Fibroblast of lung (primary cell): ENCODE results near the gene SECISBP2L. TPM values are rescaled to one million over a fixed set of nuclear protein-coding genes. Genes with fewer than 3 reads are reported as not detected.

Source experiments
- DNase-seq, 2 donors: peaks; one replicate each; pipeline versions ENCODE4 v3.0.0 to v3.0.0-alpha.2; 2010; ENCODE audit warnings: low read depth in 2 of 2
- H2AFZ ChIP-seq: 2 replicates; pipeline ENCODE4 v1.5.1; 2012; ENCODE audit warnings: low read length, control low read depth, inconsistent platforms
- H3K27ac ChIP-seq: 2 replicates; pipeline ENCODE4 v1.5.1; 2011; ENCODE audit warnings: low read length, control low read depth; ENCODE audit not compliant: insufficient read depth
- H3K27me3 ChIP-seq: 2 replicates; pipeline ENCODE4 v1.5.1; 2011; ENCODE audit warnings: mild to moderate bottlenecking, low read length; ENCODE audit not compliant: control insufficient read depth, insufficient read depth
- H3K36me3 ChIP-seq: 2 replicates; pipeline ENCODE4 v1.5.1; 2011; ENCODE audit warnings: low read length; ENCODE audit not compliant: control insufficient read depth, insufficient read depth
- H3K4me1 ChIP-seq: 2 replicates; pipeline ENCODE4 v1.5.1; 2011; ENCODE audit warnings: low read length; ENCODE audit not compliant: control insufficient read depth, insufficient read depth; ENCODE audit errors: extremely low read depth
- H3K4me2 ChIP-seq: 2 replicates; pipeline ENCODE4 v1.5.1; 2011; ENCODE audit warnings: low read length, control low read depth; ENCODE audit not compliant: insufficient read depth; ENCODE audit errors: extremely low read depth
- H3K4me3 ChIP-seq, 4 experiments: fragments of 200-600 bp in 1 of 4; sonication (generic) in 1 of 4; replicated peaks in 1 of 4; 2 replicates each; pipeline ENCODE4 v1.5.1; 2011 to 2016; ENCODE audit warnings: low read length in 4 of 4, low read depth in 3 of 4, mild to moderate bottlenecking in 3 of 4, control low read depth in 2 of 4, inconsistent platforms in 1 of 4, mixed read lengths in 1 of 4; ENCODE audit not compliant: insufficient read depth in 1 of 4; ENCODE audit errors: control extremely low read depth in 1 of 4
- H3K79me2 ChIP-seq: 2 replicates; pipeline ENCODE4 v1.5.1; 2012; ENCODE audit warnings: mild to moderate bottlenecking, low read length, inconsistent platforms; ENCODE audit not compliant: control insufficient read depth, insufficient read depth
- H3K9ac ChIP-seq: 2 replicates; pipeline ENCODE4 v1.5.1; 2011; ENCODE audit warnings: mild to moderate bottlenecking, low read length, control low read depth; ENCODE audit not compliant: insufficient read depth
- H3K9me3 ChIP-seq: 2 replicates; pipeline ENCODE4 v1.5.1; 2012; ENCODE audit warnings: low read depth, low read length; ENCODE audit not compliant: control insufficient read depth, insufficient read depth
- H4K20me1 ChIP-seq: 2 replicates; pipeline ENCODE4 v1.5.1; 2011; ENCODE audit warnings: low read length; ENCODE audit not compliant: control insufficient read depth, insufficient read depth; ENCODE audit errors: extremely low read depth
- EZH2 ChIP-seq: IDR thresholded peaks from 2 replicates; pipeline ENCODE4 v1.5.1; 2012; ENCODE audit warnings: low read length, control low read depth, mild to moderate bottlenecking; ENCODE audit errors: missing control alignments
- polyA plus RNA-seq, 2 donors: library from polyadenylated mRNA; depleted of rRNA in 1 of 2; stranded (reverse) in 1 of 2; unstranded in 1 of 2; fragments of >200 nt; gene quantifications; 2 replicates each; pipeline ENCODE4 v1.2.1, GENCODE V29; 2011 to 2012; ENCODE audit warnings: missing spikeins in 1 of 2
- total RNA-seq: library from RNA; depleted of rRNA; stranded (reverse); fragments of >200 nt; gene quantifications from 2 replicates; pipeline ENCODE4 v1.2.1, GENCODE V29; 2014
- TF ChIP-seq, protein P1 (sequence below), 2 donors: IDR thresholded peaks in 1 of 2; conservative IDR thresholded peaks in 1 of 2; 1 replicate in 1 of 2; 2 replicates in 1 of 2; pipeline ENCODE4 v1.5.1; 2011 to 2012; ENCODE audit warnings: low read length in 2 of 2, control low read depth in 1 of 2, inconsistent platforms in 1 of 2, low read depth in 1 of 2, mild to moderate bottlenecking in 1 of 2

Gene SECISBP2L
- total and polyA plus RNA-seq, 2 donors (not counting 1 experiment from before 2014, with no cell fraction given) = 25.7 to 44.3 TPM

DNA sequence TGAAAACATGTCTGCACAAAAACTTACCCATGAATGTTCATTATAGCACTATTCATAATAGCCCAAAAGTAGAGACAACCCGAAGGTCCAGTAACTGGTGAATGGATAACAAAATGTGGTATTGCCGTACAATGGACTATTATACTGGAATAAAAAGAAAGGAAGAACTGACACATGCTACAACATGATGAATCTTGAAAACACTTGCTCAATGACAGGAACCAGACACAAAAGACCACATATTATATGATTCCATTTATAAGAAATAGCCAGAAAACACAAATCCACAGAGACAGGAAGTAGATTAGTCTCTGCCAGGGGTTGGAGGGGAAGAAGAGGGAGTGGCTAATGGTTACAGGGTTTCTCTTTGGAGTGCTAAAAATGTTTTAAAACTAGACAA, 100.9 kb downstream of the SECISBP2L start:
- Histone ChIP-seq H3K9ac (no peak overlapping the region), H4K20me1 (no peaks in the 10 kb centered on the region), H3K36me3 (no peaks in the 10 kb centered on the region), H3K4me2 (no peak overlapping the region), H3K4me3 (no peak overlapping the region), H3K79me2 (no peaks in the 10 kb centered on the region), H2AFZ (no peak overlapping the region), H3K9me3 (no peaks in the 10 kb centered on the region), H3K27me3 (no peaks in the 10 kb centered on the region), H3K4me1 (peaks cover 8% of the 10 kb centered on the region), H3K27ac (no peak overlapping the region)
- no peak for DNase-seq
- no peak for TF ChIP-seq EZH2
- TF ChIP-seq, protein P1, sequence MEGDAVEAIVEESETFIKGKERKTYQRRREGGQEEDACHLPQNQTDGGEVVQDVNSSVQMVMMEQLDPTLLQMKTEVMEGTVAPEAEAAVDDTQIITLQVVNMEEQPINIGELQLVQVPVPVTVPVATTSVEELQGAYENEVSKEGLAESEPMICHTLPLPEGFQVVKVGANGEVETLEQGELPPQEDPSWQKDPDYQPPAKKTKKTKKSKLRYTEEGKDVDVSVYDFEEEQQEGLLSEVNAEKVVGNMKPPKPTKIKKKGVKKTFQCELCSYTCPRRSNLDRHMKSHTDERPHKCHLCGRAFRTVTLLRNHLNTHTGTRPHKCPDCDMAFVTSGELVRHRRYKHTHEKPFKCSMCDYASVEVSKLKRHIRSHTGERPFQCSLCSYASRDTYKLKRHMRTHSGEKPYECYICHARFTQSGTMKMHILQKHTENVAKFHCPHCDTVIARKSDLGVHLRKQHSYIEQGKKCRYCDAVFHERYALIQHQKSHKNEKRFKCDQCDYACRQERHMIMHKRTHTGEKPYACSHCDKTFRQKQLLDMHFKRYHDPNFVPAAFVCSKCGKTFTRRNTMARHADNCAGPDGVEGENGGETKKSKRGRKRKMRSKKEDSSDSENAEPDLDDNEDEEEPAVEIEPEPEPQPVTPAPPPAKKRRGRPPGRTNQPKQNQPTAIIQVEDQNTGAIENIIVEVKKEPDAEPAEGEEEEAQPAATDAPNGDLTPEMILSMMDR (conservative IDR thresholded peaks at IDR 0.05 in 1 of 2, IDR thresholded peaks at IDR 0.05 in 1 of 2; ENCODE audit: low read depth in 1 of 2, low read length in 2 of 2) = no peak

DNA sequence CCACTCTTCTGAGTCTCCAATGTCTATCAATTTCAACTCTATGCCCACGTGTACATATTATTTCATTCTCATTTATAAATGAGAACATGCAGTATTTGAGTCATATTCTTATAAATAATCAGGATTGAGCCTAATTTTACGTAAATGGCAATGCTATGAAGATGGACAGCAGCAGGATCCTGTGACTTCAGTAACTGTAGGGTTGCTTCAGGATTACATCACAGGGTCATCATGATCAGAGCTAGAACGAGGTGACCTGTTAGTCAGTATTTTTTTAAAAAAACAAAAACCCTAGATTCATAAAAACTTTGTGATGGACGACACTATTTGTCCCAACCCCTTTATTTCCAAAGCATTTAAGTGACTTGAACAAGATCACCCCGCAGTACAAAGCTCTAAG, 104.3 kb downstream of the SECISBP2L start:
- Histone ChIP-seq H2AFZ (no peak overlapping the region), H3K9me3 (no peaks in the 10 kb centered on the region), H3K36me3 (no peaks in the 10 kb centered on the region), H3K27ac (no peak overlapping the region), H3K79me2 (no peaks in the 10 kb centered on the region), H3K9ac (no peak overlapping the region), H3K4me2 (no peak overlapping the region), H3K27me3 (no peaks in the 10 kb centered on the region), H3K4me3 (no peak overlapping the region), H3K4me1 (peaks cover 20% of the 10 kb centered on the region), H4K20me1 (no peaks in the 10 kb centered on the region)
- TF ChIP-seq, protein P1 (conservative IDR thresholded peaks at IDR 0.05 in 1 of 2, IDR thresholded peaks at IDR 0.05 in 1 of 2; ENCODE audit: low read depth in 1 of 2, low read length in 2 of 2) = no peak
- TF ChIP-seq EZH2 = no peak
- no peak for DNase-seq

DNA sequence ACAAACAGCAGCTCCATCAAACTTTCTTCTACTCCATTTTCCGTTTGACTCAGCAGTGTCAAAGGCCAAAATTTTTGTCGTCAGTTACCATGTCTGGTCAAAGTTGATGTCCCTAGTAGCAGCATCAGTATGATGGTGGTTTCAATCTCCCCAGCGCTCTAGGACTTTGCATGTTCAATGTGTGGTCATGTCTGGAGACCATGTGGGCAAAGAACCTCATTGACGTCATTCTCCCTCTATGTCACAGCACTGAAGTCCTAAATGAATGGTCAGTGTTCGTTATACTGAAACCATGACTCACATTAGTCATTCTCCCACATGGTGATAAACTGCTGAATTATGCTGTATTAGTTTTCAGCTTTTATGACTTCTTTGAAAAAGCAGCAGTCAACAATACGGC, 105.7 kb downstream of the SECISBP2L start:
- Histone ChIP-seq H3K9ac (no peak overlapping the region), H4K20me1 (no peaks in the 10 kb centered on the region), H3K9me3 (no peaks in the 10 kb centered on the region), H3K4me3 (no peak overlapping the region), H3K79me2 (no peaks in the 10 kb centered on the region), H2AFZ (no peak overlapping the region), H3K36me3 (no peaks in the 10 kb centered on the region), H3K27ac (peak overlapping the region; percentile 59), H3K4me1 (peaks cover 17% of the 10 kb centered on the region), H3K4me2 (no peak overlapping the region), H3K27me3 (no peaks in the 10 kb centered on the region)
- TF ChIP-seq, protein P1 (conservative IDR thresholded peaks at IDR 0.05 in 1 of 2, IDR thresholded peaks at IDR 0.05 in 1 of 2; ENCODE audit: low read depth in 1 of 2, low read length in 2 of 2) = no peak
- no peak for TF ChIP-seq EZH2
- peak; percentile 98 to 100 for DNase-seq
